Activated B cell treated with CpG ODN at 0.5 μM for 24 hours (primary cell): ENCODE data around the gene INPP4A. TPM values are rescaled to one million over a fixed set of nuclear protein-coding genes. Genes with fewer than 3 reads are reported as not detected.

Source experiments
- ATAC-seq: fragments of 200-7000 bp; cut with Tn5 transposase; one replicate; pipeline ENCODE4 v1.10.0; 2021; ENCODE audit warnings: low read depth, mild to moderate bottlenecking, moderate library complexity
- CTCF ChIA-PET: fragments of 350-600 bp; sonication (Branson Sonifier 250); formaldehyde crosslinking; loops from one replicate; lab custom pipeline; 2021; ENCODE audit warnings: antibody characterized with exemption; lab: Charles Lee
- POLR2A ChIA-PET: fragments of 350-600 bp; sonication (Branson Sonifier 250); formaldehyde crosslinking; loops from one replicate; lab custom pipeline; 2021; ENCODE audit warnings: antibody characterized with exemption; lab: Charles Lee
- DNase-seq: peaks from one replicate; pipeline ENCODE4 v3.0.0; 2022
- H3K27ac Mint-ChIP-seq: one replicate; pipeline ENCODE4 v1.8.0; 2020; ENCODE audit warnings: mixed read lengths
- H3K27me3 Mint-ChIP-seq: one replicate; pipeline ENCODE4 v1.8.0; 2021; ENCODE audit warnings: mixed read lengths
- H3K36me3 Mint-ChIP-seq: one replicate; pipeline ENCODE4 v1.8.0; 2021; ENCODE audit warnings: low read depth, mixed read lengths
- H3K4me1 Mint-ChIP-seq: one replicate; pipeline ENCODE4 v1.8.0; 2021; ENCODE audit warnings: mixed read lengths
- H3K4me3 Mint-ChIP-seq: one replicate; pipeline ENCODE4 v1.8.0; 2020; ENCODE audit warnings: mild to moderate bottlenecking, mixed read lengths
- H3K9me3 Mint-ChIP-seq: one replicate; pipeline ENCODE4 v1.8.0; 2020; ENCODE audit warnings: mixed read lengths
- intact Hi-C: fragments of 100-400 bp; cut with micrococcal nuclease; formaldehyde crosslinking; loops from one replicate; pipeline ENCODE4 v1.15.1; 2024
- total RNA-seq: library from RNA; stranded (reverse); gene quantifications from 2 replicates; pipeline ENCODE4 v1.2.3, GENCODE V29; 2022
- TF ChIP-seq, protein P1 (sequence below): fragments of 200-600 bp; IDR thresholded peaks from one replicate; pipeline ENCODE4 v1.8.0; 2022; ENCODE audit warnings: antibody characterized with exemption, mild to moderate bottlenecking

INPP4A gene
- total RNA-seq, 1 donor from 2014 or later = 26.6 TPM

DNA sequence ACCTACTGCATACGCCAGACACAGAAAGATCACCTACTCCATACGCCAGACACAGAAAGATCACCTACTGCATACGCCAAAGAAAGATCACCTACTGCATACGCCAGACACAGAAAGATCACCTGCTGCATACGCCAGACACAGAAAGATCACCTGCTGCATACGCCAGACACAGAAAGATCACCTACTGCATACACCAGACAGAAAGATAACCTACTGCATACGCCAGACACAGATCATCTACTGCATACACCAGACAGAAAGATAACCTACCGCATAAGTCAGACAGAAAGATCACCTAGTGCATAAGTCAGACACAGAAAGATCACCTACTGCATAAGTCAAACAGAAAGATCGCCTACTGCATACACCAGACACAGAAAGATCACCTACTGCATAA is 137.9 kb downstream of the INPP4A start:
- no peak overlapping the region for H3K27ac Mint-ChIP-seq
- DNase-seq (no peak), ATAC-seq (no peak)
- peaks cover 36% of the 10 kb centered on the region for H3K36me3 Mint-ChIP-seq
- ChIA-PET POLR2A (no interaction called here), CTCF (no interaction called here)
- intact Hi-C loops = no loop called here
- H3K4me3 Mint-ChIP-seq = no peak overlapping the region
- H3K27me3 Mint-ChIP-seq = no peaks in the 10 kb centered on the region
- TF ChIP-seq, protein P1, sequence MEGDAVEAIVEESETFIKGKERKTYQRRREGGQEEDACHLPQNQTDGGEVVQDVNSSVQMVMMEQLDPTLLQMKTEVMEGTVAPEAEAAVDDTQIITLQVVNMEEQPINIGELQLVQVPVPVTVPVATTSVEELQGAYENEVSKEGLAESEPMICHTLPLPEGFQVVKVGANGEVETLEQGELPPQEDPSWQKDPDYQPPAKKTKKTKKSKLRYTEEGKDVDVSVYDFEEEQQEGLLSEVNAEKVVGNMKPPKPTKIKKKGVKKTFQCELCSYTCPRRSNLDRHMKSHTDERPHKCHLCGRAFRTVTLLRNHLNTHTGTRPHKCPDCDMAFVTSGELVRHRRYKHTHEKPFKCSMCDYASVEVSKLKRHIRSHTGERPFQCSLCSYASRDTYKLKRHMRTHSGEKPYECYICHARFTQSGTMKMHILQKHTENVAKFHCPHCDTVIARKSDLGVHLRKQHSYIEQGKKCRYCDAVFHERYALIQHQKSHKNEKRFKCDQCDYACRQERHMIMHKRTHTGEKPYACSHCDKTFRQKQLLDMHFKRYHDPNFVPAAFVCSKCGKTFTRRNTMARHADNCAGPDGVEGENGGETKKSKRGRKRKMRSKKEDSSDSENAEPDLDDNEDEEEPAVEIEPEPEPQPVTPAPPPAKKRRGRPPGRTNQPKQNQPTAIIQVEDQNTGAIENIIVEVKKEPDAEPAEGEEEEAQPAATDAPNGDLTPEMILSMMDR = no peak
- peaks cover 10% of the 10 kb centered on the region for H3K4me1 Mint-ChIP-seq
- no peaks in the 10 kb centered on the region for H3K9me3 Mint-ChIP-seq

DNA sequence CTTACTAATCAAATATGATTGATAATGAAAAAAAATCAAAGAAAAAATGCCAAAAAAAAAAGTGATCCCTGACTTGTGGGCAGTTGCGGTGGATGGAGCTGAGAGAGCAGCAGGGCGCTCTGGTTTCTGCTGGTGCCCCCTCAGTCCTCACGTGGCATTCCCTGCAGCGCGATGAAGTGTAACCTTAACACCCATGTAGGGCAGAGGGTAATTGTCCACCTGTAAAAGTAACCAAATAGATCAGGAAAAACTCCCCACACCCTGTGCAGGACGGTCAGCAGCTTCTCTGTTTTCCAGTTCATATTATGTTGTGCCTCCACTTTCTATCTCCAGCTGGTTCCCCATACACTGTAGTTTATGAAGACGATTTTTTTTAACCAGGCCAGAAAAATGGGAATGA is 138.6 kb downstream of the INPP4A start:
- no peaks in the 10 kb centered on the region for H3K27me3 Mint-ChIP-seq
- no peaks in the 10 kb centered on the region for H3K9me3 Mint-ChIP-seq
- POLR2A ChIA-PET = no interaction called here
- TF ChIP-seq, protein P1 = no peak
- no peak overlapping the region for H3K27ac Mint-ChIP-seq
- no peak for DNase-seq
- peaks cover 32% of the 10 kb centered on the region for H3K36me3 Mint-ChIP-seq
- ATAC-seq = no peak
- CTCF ChIA-PET = no interaction called here
- H3K4me1 Mint-ChIP-seq = peaks cover 10% of the 10 kb centered on the region
- intact Hi-C loops = no loop called here
- no peak overlapping the region for H3K4me3 Mint-ChIP-seq

DNA sequence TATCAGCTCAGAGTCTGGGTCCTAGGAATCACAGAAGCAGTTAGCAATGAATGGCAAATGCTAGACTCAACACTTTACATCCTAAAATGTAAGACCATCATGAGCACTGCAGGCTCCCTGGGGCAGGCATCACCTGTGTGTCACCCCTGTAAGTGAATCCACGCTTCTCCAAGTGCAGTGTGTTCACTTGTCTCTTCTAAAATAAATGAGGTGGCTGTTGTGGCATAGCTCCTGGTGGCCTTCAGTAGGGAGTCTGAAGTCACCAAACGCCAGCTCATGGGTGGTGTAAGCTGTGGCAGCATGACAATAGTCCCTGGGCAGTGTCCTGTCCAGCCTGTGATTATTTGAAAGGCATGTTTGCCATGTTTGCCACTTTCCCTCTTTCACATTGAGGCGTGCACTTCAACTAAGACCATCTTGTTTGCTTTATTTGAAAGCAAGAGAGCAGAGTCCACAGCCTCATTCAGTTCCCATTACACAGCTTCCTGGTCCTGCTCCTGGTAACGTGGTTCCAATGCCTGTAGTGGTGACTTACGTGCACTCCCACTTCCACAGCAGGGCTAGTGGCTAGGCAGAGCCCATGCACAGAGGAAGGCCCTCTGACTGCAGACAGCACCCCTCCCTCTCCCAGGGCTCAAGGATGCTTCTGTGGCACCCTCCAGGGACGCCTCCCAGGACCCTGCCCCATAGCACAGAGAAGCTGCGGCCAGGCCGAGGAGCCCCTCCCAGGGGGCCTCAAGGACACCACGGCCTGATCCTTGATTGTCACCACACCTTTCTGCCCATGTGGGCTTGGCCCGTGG is 139.4 kb downstream of the INPP4A start:
- TF ChIP-seq, protein P1 = no peak
- H3K27me3 Mint-ChIP-seq = no peaks in the 10 kb centered on the region
- peaks cover 32% of the 10 kb centered on the region for H3K36me3 Mint-ChIP-seq
- ATAC-seq (no peak), DNase-seq (no peak)
- intact Hi-C loops = no loop called here
- POLR2A ChIA-PET = no interaction called here
- H3K4me1 Mint-ChIP-seq = peaks cover 10% of the 10 kb centered on the region
- H3K4me3 Mint-ChIP-seq = no peak overlapping the region
- no peak overlapping the region for H3K27ac Mint-ChIP-seq
- CTCF ChIA-PET = no interaction called here
- H3K9me3 Mint-ChIP-seq = no peaks in the 10 kb centered on the region

GRCh38 chr2:98585386-98585785 is 140.7 kb downstream of the INPP4A start:
- POLR2A ChIA-PET = no interaction called here
- peaks cover 32% of the 10 kb centered on the region for H3K36me3 Mint-ChIP-seq

GRCh38 chr2:98586551-98587140 is 142.0 kb downstream of the INPP4A start:
- no peaks in the 10 kb centered on the region for H3K9me3 Mint-ChIP-seq
- ChIA-PET CTCF (no interaction called here), POLR2A (no interaction called here)
- TF ChIP-seq, protein P1 = no peak
- ATAC-seq = no peak
- H3K4me3 Mint-ChIP-seq = no peak overlapping the region
- no peaks in the 10 kb centered on the region for H3K4me1 Mint-ChIP-seq
- H3K36me3 Mint-ChIP-seq = peaks cover 36% of the 10 kb centered on the region
- intact Hi-C loops = no loop called here
- H3K27me3 Mint-ChIP-seq = no peaks in the 10 kb centered on the region
- DNase-seq = no peak
- no peak overlapping the region for H3K27ac Mint-ChIP-seq

More at GRCh38 chr2:98585386-98585785, 140.7 kb downstream of the INPP4A start:
- intact Hi-C loops = no loop called here
- peaks cover 10% of the 10 kb centered on the region for H3K4me1 Mint-ChIP-seq
- no peak overlapping the region for H3K4me3 Mint-ChIP-seq
- H3K27ac Mint-ChIP-seq = no peak overlapping the region
- TF ChIP-seq, protein P1 = no peak
- H3K27me3 Mint-ChIP-seq = no peaks in the 10 kb centered on the region
- DNase-seq (no peak), ATAC-seq (no peak)
- CTCF ChIA-PET = interaction anchor here (1.0 kb wide), 1 partner anchor 16 kb away, joined by 3 read pairs; no protein-coding TSS in a partner anchor
- H3K9me3 Mint-ChIP-seq = no peaks in the 10 kb centered on the region
